ENCODE data around the gene GPHN.

Gene GPHN

GRCh38 chr14:67111022-67111421 lies 603.1 kb downstream of the GPHN start:
- H3K4me1 ChIP-seq (ENCODE audit: control insufficient read depth, insufficient read depth, low read length) = peaks cover 13% of the 10 kb centered on the region
- no peaks in the 10 kb centered on the region for H3K27me3 ChIP-seq (ENCODE audit: control insufficient read depth, insufficient read depth, low read length)
- no peaks in the 10 kb centered on the region for H3K36me3 ChIP-seq (ENCODE audit: control insufficient read depth, insufficient read depth, low read length)
- no peaks in the 10 kb centered on the region for H3K9me3 ChIP-seq (ENCODE audit: control insufficient read depth, insufficient read depth, low read length)
- no peak overlapping the region for H3K9ac ChIP-seq (ENCODE audit: low read depth, low read length)
- no peak overlapping the region for H3K27ac ChIP-seq (ENCODE audit: low read depth, low read length)
- H3K4me3 ChIP-seq (ENCODE audit: low read depth, low read length) = no peak overlapping the region

DNA sequence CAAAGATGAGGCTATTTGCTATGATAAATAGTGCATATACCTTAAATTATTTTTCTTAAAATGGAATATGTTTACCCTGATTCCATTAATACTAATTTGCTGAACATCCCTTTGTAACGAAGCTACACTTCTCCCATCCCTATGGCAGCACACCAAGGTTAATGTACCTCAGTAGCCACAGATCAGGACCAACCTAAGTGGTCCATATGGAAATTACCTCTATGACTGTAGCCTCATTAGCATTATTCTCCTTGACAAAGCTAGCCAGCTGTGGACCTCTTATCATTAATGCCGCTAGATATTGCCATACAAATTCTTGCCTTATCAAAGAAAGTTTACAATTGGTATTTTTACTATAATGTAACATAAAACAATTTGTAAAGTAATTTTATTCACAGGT lies 604.4 kb downstream of the GPHN start:
- H3K4me3 ChIP-seq (ENCODE audit: low read depth, low read length) = no peak overlapping the region
- H3K27ac ChIP-seq (ENCODE audit: low read depth, low read length) = no peak overlapping the region
- no peaks in the 10 kb centered on the region for H3K36me3 ChIP-seq (ENCODE audit: control insufficient read depth, insufficient read depth, low read length)
- H3K9me3 ChIP-seq (ENCODE audit: control insufficient read depth, insufficient read depth, low read length) = no peaks in the 10 kb centered on the region
- H3K27me3 ChIP-seq (ENCODE audit: control insufficient read depth, insufficient read depth, low read length) = no peaks in the 10 kb centered on the region
- peaks cover 13% of the 10 kb centered on the region for H3K4me1 ChIP-seq (ENCODE audit: control insufficient read depth, insufficient read depth, low read length)
- H3K9ac ChIP-seq (ENCODE audit: low read depth, low read length) = no peak overlapping the region

DNA sequence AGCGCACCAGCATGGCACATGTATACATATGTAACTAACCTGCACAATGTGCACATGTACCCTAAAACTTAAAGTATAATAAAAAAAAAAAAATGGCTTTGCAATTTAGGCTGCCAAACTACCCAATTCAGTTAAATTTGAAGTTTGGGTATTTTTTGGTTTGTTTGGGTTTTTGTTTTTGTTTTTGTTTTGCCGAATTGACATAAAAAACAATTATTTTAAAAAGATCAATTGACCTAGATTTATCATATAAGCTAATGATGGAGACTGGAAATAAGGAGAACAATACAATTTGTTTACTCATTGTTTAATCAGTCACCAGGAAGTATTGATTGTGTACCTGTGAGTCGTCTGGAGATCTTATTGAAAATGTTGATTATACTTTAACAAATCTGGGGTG lies 619.2 kb downstream of the GPHN start:
- Histone ChIP-seq H3K27ac (ENCODE audit: low read depth, low read length) (no peak overlapping the region), H3K27me3 (ENCODE audit: control insufficient read depth, insufficient read depth, low read length) (no peaks in the 10 kb centered on the region), H3K36me3 (ENCODE audit: control insufficient read depth, insufficient read depth, low read length) (no peaks in the 10 kb centered on the region), H3K9me3 (ENCODE audit: control insufficient read depth, insufficient read depth, low read length) (no peaks in the 10 kb centered on the region), H3K4me1 (ENCODE audit: control insufficient read depth, insufficient read depth, low read length) (no peaks in the 10 kb centered on the region), H3K9ac (ENCODE audit: low read depth, low read length) (no peak overlapping the region), H3K4me3 (ENCODE audit: low read depth, low read length) (no peak overlapping the region)

DNA sequence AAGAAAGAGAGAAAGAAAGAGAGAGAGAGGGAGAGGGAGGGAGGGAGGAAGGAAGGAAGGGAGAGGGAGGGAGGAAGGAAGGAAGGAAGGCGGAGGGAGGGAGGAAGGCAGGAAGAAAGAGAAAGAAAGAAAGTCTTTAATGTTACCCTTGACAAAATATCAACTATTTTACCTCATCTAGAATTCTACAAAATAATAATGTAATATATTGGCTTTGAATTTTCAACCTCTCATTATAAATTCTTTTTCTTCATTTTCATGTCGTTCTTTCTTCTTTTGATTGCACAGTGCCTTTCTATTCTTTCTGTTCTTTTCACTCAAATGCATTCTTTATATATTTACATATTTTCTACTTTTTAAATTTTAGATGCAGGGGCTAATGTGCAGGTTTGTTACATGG lies 621.8 kb downstream of the GPHN start:
- no peaks in the 10 kb centered on the region for H3K27me3 ChIP-seq (ENCODE audit: control insufficient read depth, insufficient read depth, low read length)
- no peak overlapping the region for H3K4me3 ChIP-seq (ENCODE audit: low read depth, low read length)
- no peaks in the 10 kb centered on the region for H3K36me3 ChIP-seq (ENCODE audit: control insufficient read depth, insufficient read depth, low read length)
- no peak overlapping the region for H3K9ac ChIP-seq (ENCODE audit: low read depth, low read length)
- peaks cover 5% of the 10 kb centered on the region for H3K4me1 ChIP-seq (ENCODE audit: control insufficient read depth, insufficient read depth, low read length)
- no peak overlapping the region for H3K27ac ChIP-seq (ENCODE audit: low read depth, low read length)
- no peaks in the 10 kb centered on the region for H3K9me3 ChIP-seq (ENCODE audit: control insufficient read depth, insufficient read depth, low read length)

DNA sequence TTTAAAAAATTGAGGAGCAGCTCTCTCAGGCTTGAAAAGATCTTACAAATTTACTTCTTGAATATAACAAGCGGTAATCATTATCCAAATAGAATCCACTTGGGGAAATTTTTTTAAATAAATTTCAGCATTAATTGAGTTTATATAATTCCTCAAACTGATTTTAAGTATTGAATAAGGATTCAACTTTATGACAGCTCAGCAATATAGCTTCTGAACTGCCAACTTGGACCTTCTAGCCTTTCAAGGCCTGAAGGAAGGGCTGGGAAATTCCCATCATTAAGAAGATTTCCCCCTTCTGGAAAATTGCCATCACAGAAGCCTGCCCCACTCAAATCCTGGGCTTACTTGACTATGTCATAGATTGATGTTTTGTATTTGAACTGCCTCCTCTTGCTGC lies 623.7 kb downstream of the GPHN start:
- Histone ChIP-seq H3K27ac (ENCODE audit: low read depth, low read length) (no peak overlapping the region), H3K4me3 (ENCODE audit: low read depth, low read length) (no peak overlapping the region), H3K27me3 (ENCODE audit: control insufficient read depth, insufficient read depth, low read length) (no peaks in the 10 kb centered on the region), H3K4me1 (ENCODE audit: control insufficient read depth, insufficient read depth, low read length) (peaks cover 5% of the 10 kb centered on the region), H3K9ac (ENCODE audit: low read depth, low read length) (no peak overlapping the region), H3K9me3 (ENCODE audit: control insufficient read depth, insufficient read depth, low read length) (no peaks in the 10 kb centered on the region), H3K36me3 (ENCODE audit: control insufficient read depth, insufficient read depth, low read length) (no peaks in the 10 kb centered on the region)

GRCh38 chr14:67133144-67133543 lies 625.2 kb downstream of the GPHN start:
- no peak overlapping the region for H3K9ac ChIP-seq (ENCODE audit: low read depth, low read length)
- peaks cover 5% of the 10 kb centered on the region for H3K4me1 ChIP-seq (ENCODE audit: control insufficient read depth, insufficient read depth, low read length)
- H3K27me3 ChIP-seq (ENCODE audit: control insufficient read depth, insufficient read depth, low read length) = no peaks in the 10 kb centered on the region
- no peak overlapping the region for H3K4me3 ChIP-seq (ENCODE audit: low read depth, low read length)
- no peak overlapping the region for H3K27ac ChIP-seq (ENCODE audit: low read depth, low read length)
- no peaks in the 10 kb centered on the region for H3K36me3 ChIP-seq (ENCODE audit: control insufficient read depth, insufficient read depth, low read length)
- H3K9me3 ChIP-seq (ENCODE audit: control insufficient read depth, insufficient read depth, low read length) = no peaks in the 10 kb centered on the region

DNA sequence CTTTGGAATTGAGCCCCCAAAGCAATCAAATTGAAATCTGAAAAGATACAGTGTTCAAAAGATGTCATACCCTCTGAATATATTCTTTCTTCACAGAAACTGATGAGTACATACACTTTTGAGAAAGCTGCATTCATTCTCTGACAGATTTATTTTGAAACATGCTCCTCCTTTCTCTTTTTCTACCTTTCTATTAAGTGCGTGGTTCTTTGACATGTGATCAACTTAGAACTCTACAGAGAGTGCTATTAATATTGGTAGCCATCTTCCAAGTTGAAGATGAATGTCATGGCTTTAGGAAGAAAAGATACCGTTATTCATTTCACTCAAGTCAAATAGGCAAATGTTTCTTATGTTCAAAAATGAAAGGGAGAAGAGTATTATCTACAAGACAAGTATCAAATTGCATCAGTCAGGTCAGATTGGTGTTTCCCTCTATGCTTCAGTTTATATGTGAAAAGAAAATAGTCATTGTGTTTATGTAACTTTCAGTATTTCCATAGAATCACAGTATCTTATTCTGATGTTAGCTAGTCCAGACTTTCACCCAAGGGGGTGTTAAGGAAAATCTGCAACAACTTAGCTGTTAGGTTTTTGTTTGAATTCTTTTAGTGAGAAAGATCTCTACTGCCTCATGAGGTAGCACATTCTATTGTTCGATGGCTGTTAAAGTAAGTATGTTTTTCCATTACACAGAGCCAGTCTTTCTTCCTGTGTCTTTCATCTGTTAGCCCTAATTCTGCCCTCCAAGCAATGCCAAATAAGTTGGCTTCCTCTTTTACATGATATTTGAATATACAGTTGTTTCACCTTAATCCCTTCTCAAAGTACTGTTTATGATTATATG lies 625.9 kb downstream of the GPHN start:
- Histone ChIP-seq H3K36me3 (ENCODE audit: control insufficient read depth, insufficient read depth, low read length) (no peaks in the 10 kb centered on the region), H3K4me3 (ENCODE audit: low read depth, low read length) (no peak overlapping the region), H3K27ac (ENCODE audit: low read depth, low read length) (no peak overlapping the region), H3K27me3 (ENCODE audit: control insufficient read depth, insufficient read depth, low read length) (no peaks in the 10 kb centered on the region), H3K9me3 (ENCODE audit: control insufficient read depth, insufficient read depth, low read length) (no peaks in the 10 kb centered on the region), H3K4me1 (ENCODE audit: control insufficient read depth, insufficient read depth, low read length) (peaks cover 5% of the 10 kb centered on the region), H3K9ac (ENCODE audit: low read depth, low read length) (no peak overlapping the region)

DNA sequence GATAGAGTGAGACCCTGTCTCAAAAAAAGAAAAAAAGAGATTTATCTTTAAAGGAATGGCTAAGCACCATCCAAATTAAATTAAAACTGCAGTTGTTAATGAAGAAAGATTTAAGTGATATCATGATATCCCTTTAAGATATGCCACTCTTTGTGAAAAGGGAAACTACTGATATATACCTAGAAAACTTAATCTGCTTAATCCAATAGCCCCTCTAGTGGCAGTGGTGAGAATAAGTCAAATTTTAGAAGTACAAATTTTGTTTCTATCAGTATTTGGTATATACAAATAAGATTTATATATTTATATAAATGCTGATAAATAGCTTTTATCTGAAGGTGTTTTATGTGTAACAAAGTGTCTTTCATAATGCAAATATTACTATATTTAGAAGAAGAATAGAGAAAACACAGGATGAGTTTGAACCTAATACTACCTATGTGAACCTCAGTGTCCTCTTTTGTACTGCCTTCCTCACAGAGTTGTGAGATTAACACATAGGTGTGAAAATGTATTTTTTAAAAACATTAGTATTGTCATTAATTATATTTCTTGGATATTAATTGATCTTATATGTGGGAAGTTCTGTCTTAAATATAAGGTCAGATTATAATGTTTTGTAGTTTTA lies 629.9 kb downstream of the GPHN start:
- H3K27ac ChIP-seq (ENCODE audit: low read depth, low read length) = no peak overlapping the region
- H3K4me3 ChIP-seq (ENCODE audit: low read depth, low read length) = no peak overlapping the region
- no peaks in the 10 kb centered on the region for H3K36me3 ChIP-seq (ENCODE audit: control insufficient read depth, insufficient read depth, low read length)
- H3K9ac ChIP-seq (ENCODE audit: low read depth, low read length) = no peak overlapping the region
- no peaks in the 10 kb centered on the region for H3K9me3 ChIP-seq (ENCODE audit: control insufficient read depth, insufficient read depth, low read length)
- peaks cover 5% of the 10 kb centered on the region for H3K4me1 ChIP-seq (ENCODE audit: control insufficient read depth, insufficient read depth, low read length)
- H3K27me3 ChIP-seq (ENCODE audit: control insufficient read depth, insufficient read depth, low read length) = no peaks in the 10 kb centered on the region

DNA sequence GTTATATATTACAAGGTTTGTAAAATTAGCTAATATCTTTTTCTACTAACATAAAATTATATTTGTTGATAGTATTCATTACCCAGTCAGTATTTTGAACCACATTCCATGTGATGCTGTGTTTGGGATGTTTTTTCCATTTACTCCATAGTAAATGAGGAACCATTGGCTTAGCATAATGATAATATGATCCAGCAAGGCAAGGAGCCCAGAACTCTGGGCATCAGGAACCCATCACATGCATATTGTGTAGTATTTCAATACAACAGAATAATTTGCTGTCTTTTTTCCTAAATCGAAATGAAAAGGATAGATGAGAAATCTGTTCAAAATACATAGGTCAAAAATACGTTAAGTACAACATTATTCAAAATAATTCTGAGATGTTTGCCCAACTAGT lies 632.6 kb downstream of the GPHN start:
- Histone ChIP-seq H3K27me3 (ENCODE audit: control insufficient read depth, insufficient read depth, low read length) (no peaks in the 10 kb centered on the region), H3K9ac (ENCODE audit: low read depth, low read length) (no peak overlapping the region), H3K36me3 (ENCODE audit: control insufficient read depth, insufficient read depth, low read length) (no peaks in the 10 kb centered on the region), H3K4me3 (ENCODE audit: low read depth, low read length) (no peak overlapping the region), H3K27ac (ENCODE audit: low read depth, low read length) (no peak overlapping the region), H3K4me1 (ENCODE audit: control insufficient read depth, insufficient read depth, low read length) (no peaks in the 10 kb centered on the region), H3K9me3 (ENCODE audit: control insufficient read depth, insufficient read depth, low read length) (no peaks in the 10 kb centered on the region)

DNA sequence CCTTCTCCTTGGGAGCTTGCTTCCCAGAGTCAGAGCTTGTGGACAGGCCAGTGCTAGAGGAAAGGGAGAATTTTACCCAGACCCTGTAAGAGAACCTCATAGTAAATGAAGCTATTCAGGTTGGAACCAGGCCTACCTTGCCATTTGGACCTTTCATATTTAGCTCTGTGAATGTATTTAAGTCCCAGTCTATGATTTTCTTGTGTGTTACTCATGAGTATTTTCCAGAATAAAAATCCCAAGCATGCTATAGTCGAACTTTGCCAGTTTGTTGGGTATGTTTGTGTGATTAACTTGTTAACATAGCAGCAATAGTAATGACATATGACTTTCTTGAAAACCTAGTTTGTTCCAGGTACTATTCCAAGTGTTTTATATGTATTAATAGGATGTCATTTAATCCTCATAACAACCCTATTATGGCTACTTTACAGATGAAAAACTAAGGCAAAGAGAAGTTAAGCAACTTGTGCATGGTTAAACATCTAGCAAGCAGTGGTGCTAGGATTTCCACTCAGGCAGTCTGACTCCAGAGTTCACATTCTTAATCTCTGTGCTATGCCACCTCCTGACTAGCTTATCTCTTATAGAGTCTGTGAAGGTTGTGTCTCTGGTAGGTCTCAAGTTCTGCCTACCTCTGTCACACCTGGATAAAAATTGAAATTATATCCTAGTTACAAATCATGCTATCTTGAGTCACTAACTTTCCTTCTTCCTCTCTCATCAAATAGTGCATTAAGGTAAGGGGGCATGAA lies 633.4 kb downstream of the GPHN start:
- H3K4me1 ChIP-seq (ENCODE audit: control insufficient read depth, insufficient read depth, low read length) = no peaks in the 10 kb centered on the region
- no peaks in the 10 kb centered on the region for H3K9me3 ChIP-seq (ENCODE audit: control insufficient read depth, insufficient read depth, low read length)
- no peak overlapping the region for H3K27ac ChIP-seq (ENCODE audit: low read depth, low read length)
- H3K9ac ChIP-seq (ENCODE audit: low read depth, low read length) = no peak overlapping the region
- H3K36me3 ChIP-seq (ENCODE audit: control insufficient read depth, insufficient read depth, low read length) = no peaks in the 10 kb centered on the region
- no peaks in the 10 kb centered on the region for H3K27me3 ChIP-seq (ENCODE audit: control insufficient read depth, insufficient read depth, low read length)
- no peak overlapping the region for H3K4me3 ChIP-seq (ENCODE audit: low read depth, low read length)

- no peak overlapping the region for H3K27ac ChIP-seq (ENCODE audit: low read depth, low read length)
- no peak overlapping the region for H3K9ac ChIP-seq (ENCODE audit: low read depth, low read length)
Observed at GRCh38 chr14:67151082-67151666, 643.2 kb downstream of the GPHN start.

More at GRCh38 chr14:67151082-67151666, 643.2 kb downstream of the GPHN start:
- Histone ChIP-seq H3K27me3 (ENCODE audit: control insufficient read depth, insufficient read depth, low read length) (no peaks in the 10 kb centered on the region), H3K4me1 (ENCODE audit: control insufficient read depth, insufficient read depth, low read length) (no peaks in the 10 kb centered on the region), H3K9me3 (ENCODE audit: control insufficient read depth, insufficient read depth, low read length) (no peaks in the 10 kb centered on the region), H3K4me3 (ENCODE audit: low read depth, low read length) (no peak overlapping the region), H3K36me3 (ENCODE audit: control insufficient read depth, insufficient read depth, low read length) (no peaks in the 10 kb centered on the region)

Measured in HUES48 (cell line).